PC-3 (cell line): ENCODE data around the gene SENP7.

ENCODE experiments used
- CTCF ChIP-seq: fragments of 300-600 bp; sonication (generic); conservative IDR thresholded peaks from 2 replicates; pipeline ENCODE4 v1.5.1; 2017; ENCODE audit warnings: antibody characterized with exemption, low read depth, mild to moderate bottlenecking, low read length
- EZH2 ChIP-seq: fragments of 300-600 bp; sonication (generic); IDR thresholded peaks from one replicate; pipeline ENCODE4 v1.6.1; 2017; ENCODE audit warnings: antibody characterized with exemption, mild to moderate bottlenecking, low read length; ENCODE audit not compliant: unreplicated experiment
- EZH2phosphoT487 ChIP-seq: fragments of 300-600 bp; sonication (generic); IDR thresholded peaks from 2 replicates; pipeline ENCODE4 v1.6.1; 2018; ENCODE audit warnings: mild to moderate bottlenecking, antibody characterized with exemption, low read length, borderline replicate concordance

GRCh38 chr3:101521211-101521701 lies 8.2 kb upstream of the SENP7 start:
- TF ChIP-seq CTCF (no peak), EZH2 (no peak), EZH2phosphoT487 (no peak)
